Measurements from ENCODE around the gene RPS6KA1. TPM values are rescaled to one million over a fixed set of nuclear protein-coding genes. Genes with fewer than 3 reads are reported as not detected.
"Not testable (repeated sequence)": the region's sequence is repeated elsewhere in the genome, so short reads cannot be mapped to it uniquely, and the experiment has no call there.

Gene RPS6KA1
- total and polyA plus RNA-seq, 3 donors from 2014 or later: 14.9 to 24.2 (median 15.6) TPM

GRCh38 chr1:26581287-26581651, 51.7 kb downstream of the RPS6KA1 start:
- H3K36me3 ChIP-seq (ENCODE audit: low read depth, missing control alignments): no peaks in the 10 kb centered on the region

GRCh38 chr1:26582053-26582835, 52.7 kb downstream of the RPS6KA1 start:
- Histone ChIP-seq H3K9me3 (no peaks in the 10 kb centered on the region), H3K27ac (no peak overlapping the region), H3K27me3 (no peaks in the 10 kb centered on the region), H3K4me3 (no peak overlapping the region), H3K36me3 (ENCODE audit: low read depth, missing control alignments) (no peaks in the 10 kb centered on the region), H3K4me1 (no peaks in the 10 kb centered on the region)
- 89 to 90% methylated on average over 8 of the region's 8 CpGs for WGBS, 2 donors
- TF ChIP-seq POLR2A (IDR thresholded peaks at IDR 0.05) (no peak), CTCF (IDR thresholded peaks at IDR 0.05) (no peak)
- intact Hi-C loops (cut with DNase I; ENCODE audit: low total_unique reads): no loop called here
- DNase-seq: no peak

More at GRCh38 chr1:26581287-26581651, 51.7 kb downstream of the RPS6KA1 start:
- intact Hi-C loops (cut with DNase I; ENCODE audit: low total_unique reads): no loop called here
- no peak for DNase-seq
- Histone ChIP-seq H3K9me3 (no peaks in the 10 kb centered on the region), H3K27me3 (no peaks in the 10 kb centered on the region), H3K27ac (no peak overlapping the region), H3K4me3 (no peak overlapping the region), H3K4me1 (no peaks in the 10 kb centered on the region)
- WGBS, 2 donors: 88% methylated on average over 7 of the region's 7 CpGs
- no peak for TF ChIP-seq CTCF (IDR thresholded peaks at IDR 0.05)

- Histone ChIP-seq H3K9me3 (no peaks in the 10 kb centered on the region), H3K4me1 (no peaks in the 10 kb centered on the region), H3K36me3 (ENCODE audit: low read depth, missing control alignments) (no peaks in the 10 kb centered on the region), H3K4me3 (no peak overlapping the region), H3K27ac (no peak overlapping the region), H3K27me3 (no peaks in the 10 kb centered on the region)
- 71 to 76% methylated on average over 6 of the region's 6 CpGs for whole genome bisulfite sequencing, 2 donors
- no peak for DNase-seq
- TF ChIP-seq CTCF (IDR thresholded peaks at IDR 0.05) (no peak), POLR2A (IDR thresholded peaks at IDR 0.05) (no peak)
- intact Hi-C loops (cut with DNase I; ENCODE audit: low total_unique reads): no loop called here
These were observed 53.4 kb downstream of the RPS6KA1 start for GRCh38 chr1:26582836-26583460.

GRCh38 chr1:26583646-26584485, 54.3 kb downstream of the RPS6KA1 start:
- no peak for DNase-seq
- Histone ChIP-seq H3K9me3 (no peaks in the 10 kb centered on the region), H3K27me3 (no peaks in the 10 kb centered on the region), H3K36me3 (ENCODE audit: low read depth, missing control alignments) (no peaks in the 10 kb centered on the region), H3K4me3 (no peak overlapping the region), H3K27ac (no peak overlapping the region), H3K4me1 (no peaks in the 10 kb centered on the region)
- TF ChIP-seq CTCF (IDR thresholded peaks at IDR 0.05) (no peak), POLR2A (IDR thresholded peaks at IDR 0.05) (no peak)
- intact Hi-C loops (cut with DNase I; ENCODE audit: low total_unique reads): no loop called here
- 80 to 81% methylated on average over 5 of the region's 5 CpGs for WGBS, 2 donors

- H3K4me1 ChIP-seq; H3K4me3 ChIP-seq; DNase-seq; H3K27ac ChIP-seq; H3K27me3 ChIP-seq; H3K9me3 ChIP-seq; H3K36me3 ChIP-seq (ENCODE audit: low read depth, missing control alignments); intact Hi-C loops (cut with DNase I; ENCODE audit: low total_unique reads): not testable (repeated sequence)
- 87 to 93% methylated on average over 4 of the region's 4 CpGs for WGBS, 2 donors
These were observed 55.0 kb downstream of the RPS6KA1 start for GRCh38 chr1:26584588-26584987.

Measured in testis (tissue), 3 donors.